HG02981 (cell line): ENCODE results near the gene R3HDM2.
"Not testable (repeated sequence)": the region's sequence is repeated elsewhere in the genome, so short reads cannot be mapped to it uniquely, and the experiment has no call there.

Experiments used
- ATAC-seq: cut with Tn5 transposase; IDR thresholded peaks from one replicate; pipeline ENCODE4 v1.9.1; 2021; ENCODE audit warnings: mild to moderate bottlenecking, moderate library complexity; ENCODE audit not compliant: unreplicated experiment

R3HDM2 gene

GRCh38 chr12:57384478-57384877, 46.4 kb downstream of the R3HDM2 start:
- no peak for ATAC-seq

GRCh38 chr12:57381693-57382220, 49.1 kb downstream of the R3HDM2 start:
- ATAC-seq, result no peak

- no peak for ATAC-seq
Measured at GRCh38 chr12:57380300-57380699, 50.5 kb downstream of the R3HDM2 start.

- no peak for ATAC-seq
Measured at GRCh38 chr12:57377103-57377840, 53.6 kb downstream of the R3HDM2 start.

GRCh38 chr12:57372233-57372632, 58.6 kb downstream of the R3HDM2 start:
- ATAC-seq, result no peak

- no peak for ATAC-seq
Measured at GRCh38 chr12:57370696-57371095, 60.1 kb downstream of the R3HDM2 start.

GRCh38 chr12:57370072-57370471, 60.8 kb downstream of the R3HDM2 start:
- ATAC-seq, result no peak

GRCh38 chr12:57369202-57369601, 61.6 kb downstream of the R3HDM2 start:
- no peak for ATAC-seq

- ATAC-seq, result no peak
Measured at GRCh38 chr12:57368349-57369095, 62.3 kb downstream of the R3HDM2 start.

- no peak for ATAC-seq
Measured at GRCh38 chr12:57367121-57367520, 63.7 kb downstream of the R3HDM2 start.

GRCh38 chr12:57366315-57366714, 64.5 kb downstream of the R3HDM2 start:
- no peak for ATAC-seq

- ATAC-seq, result not testable (repeated sequence)
Measured at GRCh38 chr12:57364156-57364555, 66.7 kb downstream of the R3HDM2 start.

GRCh38 chr12:57360468-57360867, 70.4 kb downstream of the R3HDM2 start:
- ATAC-seq, result no peak

GRCh38 chr12:57358646-57359045, 72.2 kb downstream of the R3HDM2 start:
- ATAC-seq, result no peak

GRCh38 chr12:57355734-57356133, 75.1 kb downstream of the R3HDM2 start:
- ATAC-seq, result no peak

- ATAC-seq, result no peak
Measured at GRCh38 chr12:57352166-57352565, 78.7 kb downstream of the R3HDM2 start.

- ATAC-seq, result no peak
Measured at GRCh38 chr12:57347284-57347683, 83.6 kb downstream of the R3HDM2 start.

- ATAC-seq, result no peak
Measured at GRCh38 chr12:57343703-57344378, 87.0 kb downstream of the R3HDM2 start.

- no peak for ATAC-seq
Measured at GRCh38 chr12:57342207-57342691, 88.6 kb downstream of the R3HDM2 start.

GRCh38 chr12:57341275-57341990, 89.4 kb downstream of the R3HDM2 start:
- no peak for ATAC-seq

GRCh38 chr12:57340104-57340503, 90.7 kb downstream of the R3HDM2 start:
- no peak for ATAC-seq
